C4-2B (cell line): Measurements from ENCODE around the gene ZFYVE28.

Experiments
- H3K27ac ChIP-seq: fragments of 450-650 bp; 2 replicates; pipeline ENCODE4 v1.5.1; 2017
- CTCF ChIP-seq: fragments of 450-650 bp; conservative IDR thresholded peaks from 2 replicates; pipeline ENCODE4 v1.5.1; 2017; ENCODE audit warnings: mild to moderate bottlenecking
- ZFX ChIP-seq: fragments of 450-650 bp; IDR thresholded peaks from 2 replicates; pipeline ENCODE4 v1.6.1; 2017

The ZFYVE28 gene

GRCh38 chr4:2459589-2460349, 41.3 kb upstream of the ZFYVE28 start:
- TF ChIP-seq ZFX (no peak), CTCF (no peak)
- H3K27ac ChIP-seq: no peak overlapping the region

- no peak for TF ChIP-seq ZFX
- no peak for TF ChIP-seq CTCF
- no peak overlapping the region for H3K27ac ChIP-seq
These were observed 40.4 kb upstream of the ZFYVE28 start for GRCh38 chr4:2458546-2459491.

- H3K27ac ChIP-seq: no peak overlapping the region
- TF ChIP-seq CTCF (no peak), ZFX (no peak)
These were observed 39.2 kb upstream of the ZFYVE28 start for GRCh38 chr4:2457481-2458295.

- no peak overlapping the region for H3K27ac ChIP-seq
- no peak for TF ChIP-seq ZFX
- TF ChIP-seq CTCF: no peak
These were observed 33.7 kb upstream of the ZFYVE28 start for GRCh38 chr4:2451821-2452785.

GRCh38 chr4:2451036-2451520, 32.6 kb upstream of the ZFYVE28 start:
- H3K27ac ChIP-seq: no peak overlapping the region
- TF ChIP-seq CTCF: no peak
- TF ChIP-seq ZFX: no peak

GRCh38 chr4:2450394-2451035, 32.1 kb upstream of the ZFYVE28 start:
- H3K27ac ChIP-seq: no peak overlapping the region
- no peak for TF ChIP-seq CTCF
- no peak for TF ChIP-seq ZFX
